Measurements from ENCODE around the gene HAVCR2. TPM values are rescaled to one million over a fixed set of nuclear protein-coding genes. Genes with fewer than 3 reads are reported as not detected.

The HAVCR2 gene
- total RNA-seq, 1 experiment from 2014 or later: 0.04 TPM

- BruUV-seq (replicated peaks): no TSS peak
- Histone ChIP-seq H3K4me3 (ENCODE audit: low read length) (no peak overlapping the region), H3K9me3 (ENCODE audit: low read length) (no peaks in the 10 kb centered on the region), H3K27me3 (ENCODE audit: low read length) (peaks cover 27% of the 10 kb centered on the region), H3K9me2 (replicated peaks; ENCODE audit: low read length) (no peaks in the 10 kb centered on the region), H3K9ac (ENCODE audit: low read length) (no peak overlapping the region), H3K36me3 (ENCODE audit: low read depth, low read length) (no peaks in the 10 kb centered on the region), H3K27ac (ENCODE audit: low read length) (no peak overlapping the region), H3K4me1 (ENCODE audit: insufficient read depth, low read length) (no peaks in the 10 kb centered on the region), H4K20me1 (ENCODE audit: low read length) (no peaks in the 10 kb centered on the region), H3F3A (ENCODE audit: low read length, unreplicated experiment) (no peaks in the 10 kb centered on the region), H2AFZ (ENCODE audit: low read length) (no peak overlapping the region), H3K79me2 (ENCODE audit: low read length) (no peaks in the 10 kb centered on the region), H3K4me2 (ENCODE audit: low read length) (no peak overlapping the region)
- DNase-seq: no peak
- TF ChIP-seq CTCF (conservative IDR thresholded peaks at IDR 0.05; ENCODE audit: low read depth, low read length) (no peak), EZH2phosphoT487 (IDR thresholded peaks at IDR 0.05; ENCODE audit: borderline replicate concordance, low read length) (no peak), EZH2 (IDR thresholded peaks at IDR 0.05; ENCODE audit: low read length, unreplicated experiment) (no peak)
- ATAC-seq: no peak
- intact Hi-C loops (cut with micrococcal nuclease): no loop called here
- ChIA-PET POLR2A (ENCODE audit: unreplicated experiment) (no interaction called here), CTCF (no interaction called here)
These were observed 900 bp upstream of the HAVCR2 start for GRCh38 chr5:157109744-157110143.

DNA sequence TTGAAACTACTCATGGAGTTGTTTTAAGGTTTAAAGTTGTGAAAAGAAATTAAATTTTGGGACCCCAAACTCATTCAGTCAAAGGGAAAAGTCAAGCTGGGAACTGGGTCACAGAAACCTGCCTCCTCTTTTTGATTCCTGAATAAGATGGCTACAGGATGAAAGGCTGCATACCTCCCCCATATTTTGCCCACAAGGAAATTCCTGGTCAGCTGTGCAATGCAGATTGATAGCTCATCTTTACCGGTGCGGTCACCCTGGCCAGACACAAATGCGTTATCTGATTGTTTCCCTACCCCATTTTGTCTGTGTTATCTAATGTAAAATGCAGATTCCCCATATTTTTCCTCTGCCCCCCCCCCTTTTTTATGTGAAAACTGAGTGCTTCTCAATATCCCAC, 1.3 kb downstream of the HAVCR2 start:
- Histone ChIP-seq H3K9me2 (replicated peaks; ENCODE audit: low read length) (no peaks in the 10 kb centered on the region), H3K4me3 (ENCODE audit: low read length) (no peak overlapping the region), H3K4me1 (ENCODE audit: insufficient read depth, low read length) (no peaks in the 10 kb centered on the region), H3K9me3 (ENCODE audit: low read length) (no peaks in the 10 kb centered on the region), H3K79me2 (ENCODE audit: low read length) (no peaks in the 10 kb centered on the region), H4K20me1 (ENCODE audit: low read length) (no peaks in the 10 kb centered on the region), H3K36me3 (ENCODE audit: low read depth, low read length) (no peaks in the 10 kb centered on the region), H3F3A (ENCODE audit: low read length, unreplicated experiment) (no peaks in the 10 kb centered on the region), H3K4me2 (ENCODE audit: low read length) (no peak overlapping the region), H3K27me3 (ENCODE audit: low read length) (peaks cover 31% of the 10 kb centered on the region), H3K9ac (ENCODE audit: low read length) (no peak overlapping the region), H3K27ac (ENCODE audit: low read length) (no peak overlapping the region), H2AFZ (ENCODE audit: low read length) (no peak overlapping the region)
- ATAC-seq (no peak), DNase-seq (no peak)
- ChIA-PET CTCF (no interaction called here), POLR2A (ENCODE audit: unreplicated experiment) (no interaction called here)
- TF ChIP-seq CTCF (conservative IDR thresholded peaks at IDR 0.05; ENCODE audit: low read depth, low read length) (no peak), EZH2phosphoT487 (IDR thresholded peaks at IDR 0.05; ENCODE audit: borderline replicate concordance, low read length) (no peak), EZH2 (IDR thresholded peaks at IDR 0.05; ENCODE audit: low read length, unreplicated experiment) (no peak)
- intact Hi-C loops (cut with micrococcal nuclease): no loop called here
- BruUV-seq (replicated peaks): no TSS peak

GRCh38 chr5:157106630-157107461, 2.0 kb downstream of the HAVCR2 start:
- no peak overlapping the region for H2AFZ ChIP-seq (ENCODE audit: low read length)
- intact Hi-C loops (cut with micrococcal nuclease): no loop called here
- H3K4me1 ChIP-seq (ENCODE audit: insufficient read depth, low read length): no peaks in the 10 kb centered on the region
- 0 out of 2 replicates have a peak, but pooled peaks have one; percentile 46 for ATAC-seq
- CTCF ChIA-PET: no interaction called here
- H3K9ac ChIP-seq (ENCODE audit: low read length): no peak overlapping the region
- BruUV-seq (replicated peaks): no TSS peak
- no peaks in the 10 kb centered on the region for H3F3A ChIP-seq (ENCODE audit: low read length, unreplicated experiment)
- DNase-seq: no peak
- POLR2A ChIA-PET (ENCODE audit: unreplicated experiment): no interaction called here
- H3K79me2 ChIP-seq (ENCODE audit: low read length): no peaks in the 10 kb centered on the region
- H4K20me1 ChIP-seq (ENCODE audit: low read length): no peaks in the 10 kb centered on the region
- TF ChIP-seq EZH2 (IDR thresholded peaks at IDR 0.05; ENCODE audit: low read length, unreplicated experiment) (no peak), CTCF (conservative IDR thresholded peaks at IDR 0.05; ENCODE audit: low read depth, low read length) (no peak), EZH2phosphoT487 (IDR thresholded peaks at IDR 0.05; ENCODE audit: borderline replicate concordance, low read length) (no peak)
- H3K36me3 ChIP-seq (ENCODE audit: low read depth, low read length): no peaks in the 10 kb centered on the region
- H3K27ac ChIP-seq (ENCODE audit: low read length): no peak overlapping the region
- H3K4me3 ChIP-seq (ENCODE audit: low read length): no peak overlapping the region
- H3K9me2 ChIP-seq (replicated peaks; ENCODE audit: low read length): no peaks in the 10 kb centered on the region
- no peaks in the 10 kb centered on the region for H3K9me3 ChIP-seq (ENCODE audit: low read length)
- H3K4me2 ChIP-seq (ENCODE audit: low read length): no peak overlapping the region
- H3K27me3 ChIP-seq (ENCODE audit: low read length): peaks cover 31% of the 10 kb centered on the region
